ENCODE results near the gene AQP12B.

AQP12B gene

GRCh38 chr2:240636563-240637115, 46.0 kb downstream of the AQP12B start:
- no peak for DNase-seq (ENCODE audit: low read depth in 1 of 2, low spot score in 1 of 2)

- DNase-seq (ENCODE audit: low read depth in 1 of 2, low spot score in 1 of 2), result no peak
Measured at GRCh38 chr2:240635998-240636547, 46.6 kb downstream of the AQP12B start.

GRCh38 chr2:240635121-240635997, 47.3 kb downstream of the AQP12B start:
- no peak for DNase-seq (ENCODE audit: low read depth in 1 of 2, low spot score in 1 of 2)

GRCh38 chr2:240632306-240632721, 50.4 kb downstream of the AQP12B start:
- no peak for DNase-seq (ENCODE audit: low read depth in 1 of 2, low spot score in 1 of 2)

- no peak for DNase-seq (ENCODE audit: low read depth in 1 of 2, low spot score in 1 of 2)
Measured at GRCh38 chr2:240631548-240632305, 51.0 kb downstream of the AQP12B start.

- DNase-seq (ENCODE audit: low read depth in 1 of 2, low spot score in 1 of 2), result no peak
Measured at GRCh38 chr2:240630771-240631547, 51.7 kb downstream of the AQP12B start.

GRCh38 chr2:240629968-240630770, 52.5 kb downstream of the AQP12B start:
- no peak for DNase-seq (ENCODE audit: low read depth in 1 of 2, low spot score in 1 of 2)

- no peak for DNase-seq (ENCODE audit: low read depth in 1 of 2, low spot score in 1 of 2)
Measured at GRCh38 chr2:240629619-240629967, 53.1 kb downstream of the AQP12B start.

GRCh38 chr2:240628808-240629618, 53.7 kb downstream of the AQP12B start:
- no peak for DNase-seq (ENCODE audit: low read depth in 1 of 2, low spot score in 1 of 2)

GRCh38 chr2:240628507-240628807, 54.2 kb downstream of the AQP12B start:
- DNase-seq (ENCODE audit: low read depth in 1 of 2, low spot score in 1 of 2), result no peak

- DNase-seq (ENCODE audit: low read depth in 1 of 2, low spot score in 1 of 2), result no peak
Measured at GRCh38 chr2:240627736-240628506, 54.8 kb downstream of the AQP12B start.

- DNase-seq (ENCODE audit: low read depth in 1 of 2, low spot score in 1 of 2), result peak in 1 of 2 donors; percentile 1
Measured at GRCh38 chr2:240626531-240627300, 56.0 kb downstream of the AQP12B start.
